ENCODE measurements around the gene NPSR1. TPM values are rescaled to one million over a fixed set of nuclear protein-coding genes. Genes with fewer than 3 reads are reported as not detected.

NPSR1 gene
- total RNA-seq, 2 experiments from 2014 or later, result not detected

DNA sequence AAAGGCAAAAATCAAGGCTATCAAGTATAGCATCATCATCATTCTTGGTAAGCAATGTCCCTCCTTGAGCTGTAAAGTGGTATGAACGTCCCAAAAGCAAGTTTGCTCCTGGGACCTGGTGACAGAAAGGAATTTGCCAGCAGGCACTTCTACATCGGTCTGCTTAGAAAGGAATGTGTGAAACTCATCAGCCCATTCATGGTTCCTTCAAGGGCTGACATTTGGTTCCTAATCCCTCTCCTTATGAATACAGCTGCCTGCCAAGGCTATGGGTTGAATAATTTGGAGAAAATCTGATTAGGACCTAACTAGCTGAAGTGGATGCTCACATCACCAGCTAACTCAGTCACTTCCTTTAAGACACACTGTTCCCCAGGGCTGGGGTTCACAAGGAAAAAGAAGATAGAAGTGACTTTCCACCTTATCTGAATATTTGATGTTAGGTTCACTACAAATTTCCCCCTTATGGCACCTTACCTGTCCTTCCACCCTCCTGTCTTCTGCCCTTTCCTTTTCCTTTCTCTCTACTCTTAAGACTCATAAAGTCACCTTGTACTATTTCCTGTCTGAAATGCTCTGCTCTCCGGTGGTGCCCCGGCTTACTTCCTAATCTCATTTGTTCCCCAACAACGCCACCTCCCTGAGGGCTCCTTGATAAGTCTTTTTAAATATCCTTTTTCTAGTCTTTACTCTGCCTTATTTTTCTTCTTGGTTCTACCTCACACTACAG is 187.1 kb downstream of the NPSR1 start:
- TF ChIP-seq EZH2phosphoT487 (IDR thresholded peaks at IDR 0.05; ENCODE audit: borderline replicate concordance, low read depth, low read length), result no peak
- TF ChIP-seq, protein P1, sequence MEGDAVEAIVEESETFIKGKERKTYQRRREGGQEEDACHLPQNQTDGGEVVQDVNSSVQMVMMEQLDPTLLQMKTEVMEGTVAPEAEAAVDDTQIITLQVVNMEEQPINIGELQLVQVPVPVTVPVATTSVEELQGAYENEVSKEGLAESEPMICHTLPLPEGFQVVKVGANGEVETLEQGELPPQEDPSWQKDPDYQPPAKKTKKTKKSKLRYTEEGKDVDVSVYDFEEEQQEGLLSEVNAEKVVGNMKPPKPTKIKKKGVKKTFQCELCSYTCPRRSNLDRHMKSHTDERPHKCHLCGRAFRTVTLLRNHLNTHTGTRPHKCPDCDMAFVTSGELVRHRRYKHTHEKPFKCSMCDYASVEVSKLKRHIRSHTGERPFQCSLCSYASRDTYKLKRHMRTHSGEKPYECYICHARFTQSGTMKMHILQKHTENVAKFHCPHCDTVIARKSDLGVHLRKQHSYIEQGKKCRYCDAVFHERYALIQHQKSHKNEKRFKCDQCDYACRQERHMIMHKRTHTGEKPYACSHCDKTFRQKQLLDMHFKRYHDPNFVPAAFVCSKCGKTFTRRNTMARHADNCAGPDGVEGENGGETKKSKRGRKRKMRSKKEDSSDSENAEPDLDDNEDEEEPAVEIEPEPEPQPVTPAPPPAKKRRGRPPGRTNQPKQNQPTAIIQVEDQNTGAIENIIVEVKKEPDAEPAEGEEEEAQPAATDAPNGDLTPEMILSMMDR (conservative IDR thresholded peaks at IDR 0.05; ENCODE audit: low read length), result no peak
- H3K9me2 ChIP-seq (ENCODE audit: insufficient read depth, low read length), result no peaks in the 10 kb centered on the region
- no peak overlapping the region for H2AFZ ChIP-seq (ENCODE audit: low read length)
- H3K4me2 ChIP-seq (ENCODE audit: low read length), result no peak overlapping the region
- CTCF ChIA-PET (ENCODE audit: unreplicated experiment), result no interaction called here
- BruUV-seq (replicated peaks), result no TSS peak
- no peak overlapping the region for H3K27ac ChIP-seq (ENCODE audit: low read depth, low read length, poor library complexity, severe bottlenecking)
- no peaks in the 10 kb centered on the region for H3K36me3 ChIP-seq (ENCODE audit: insufficient read depth, low read length)
- no peaks in the 10 kb centered on the region for H3K79me2 ChIP-seq (ENCODE audit: insufficient read depth, low read depth, low read length)
- H4K20me1 ChIP-seq (ENCODE audit: insufficient read depth, low read length), result no peaks in the 10 kb centered on the region
- no peak for DNase-seq (ENCODE audit: low spot score)
- POLR2A ChIA-PET, result no interaction called here
- no peaks in the 10 kb centered on the region for H3K4me1 ChIP-seq (ENCODE audit: insufficient read depth, low read length, poor library complexity, severe bottlenecking)
- H3K4me3 ChIP-seq (ENCODE audit: low read depth, low read length, poor library complexity, severe bottlenecking), result no peak overlapping the region
- intact Hi-C loops (cut with micrococcal nuclease; ENCODE audit: unreplicated experiment), result no loop called here
- no peaks in the 10 kb centered on the region for H3K9me3 ChIP-seq (ENCODE audit: low read length)

DNA sequence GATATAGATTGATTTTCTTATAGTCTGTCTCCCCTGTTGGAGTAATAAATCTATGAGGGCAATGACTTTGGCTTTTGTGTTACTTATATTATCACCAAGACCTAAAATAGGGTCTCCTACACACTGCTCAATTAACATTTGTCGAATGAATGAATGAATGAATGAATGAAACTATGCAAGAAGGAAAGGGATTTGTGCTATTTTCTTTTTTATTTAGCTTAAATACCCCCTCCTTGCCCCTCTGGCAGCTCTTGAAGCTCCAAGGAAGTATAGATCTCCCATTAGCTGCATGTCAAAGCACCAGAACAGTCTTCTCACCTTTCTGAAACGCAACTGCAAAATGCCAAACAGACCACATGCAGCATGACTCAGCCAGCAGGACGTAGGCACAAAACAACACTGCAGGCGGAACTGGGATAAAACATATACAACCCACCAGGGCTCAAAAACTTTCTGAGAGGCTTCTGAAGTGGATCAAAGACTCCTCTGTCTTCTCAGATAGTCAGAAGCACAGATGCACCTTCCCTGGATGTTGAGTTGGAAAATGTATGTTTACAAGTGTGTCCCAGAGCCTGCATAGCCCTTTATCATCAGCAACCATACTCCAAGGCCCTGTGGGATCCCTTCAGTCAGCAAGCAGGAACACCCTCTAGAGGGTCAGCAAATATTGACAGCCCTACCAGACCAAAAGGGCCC is 187.8 kb downstream of the NPSR1 start:
- Histone ChIP-seq H3K4me3 (ENCODE audit: low read depth, low read length, poor library complexity, severe bottlenecking) (no peak overlapping the region), H3K9me3 (ENCODE audit: low read length) (no peaks in the 10 kb centered on the region), H3K79me2 (ENCODE audit: insufficient read depth, low read depth, low read length) (no peaks in the 10 kb centered on the region), H3K36me3 (ENCODE audit: insufficient read depth, low read length) (no peaks in the 10 kb centered on the region), H3K4me1 (ENCODE audit: insufficient read depth, low read length, poor library complexity, severe bottlenecking) (no peaks in the 10 kb centered on the region), H3K27ac (ENCODE audit: low read depth, low read length, poor library complexity, severe bottlenecking) (no peak overlapping the region), H3K9me2 (ENCODE audit: insufficient read depth, low read length) (no peaks in the 10 kb centered on the region), H2AFZ (ENCODE audit: low read length) (no peak overlapping the region), H4K20me1 (ENCODE audit: insufficient read depth, low read length) (no peaks in the 10 kb centered on the region), H3K4me2 (ENCODE audit: low read length) (no peak overlapping the region)
- intact Hi-C loops (cut with micrococcal nuclease; ENCODE audit: unreplicated experiment), result no loop called here
- no TSS peak for BruUV-seq (replicated peaks)
- POLR2A ChIA-PET, result no interaction called here
- no peak for DNase-seq (ENCODE audit: low spot score)
- TF ChIP-seq EZH2phosphoT487 (IDR thresholded peaks at IDR 0.05; ENCODE audit: borderline replicate concordance, low read depth, low read length), result no peak
- TF ChIP-seq, protein P1 (conservative IDR thresholded peaks at IDR 0.05; ENCODE audit: low read length), result no peak
- CTCF ChIA-PET (ENCODE audit: unreplicated experiment), result no interaction called here

DNA sequence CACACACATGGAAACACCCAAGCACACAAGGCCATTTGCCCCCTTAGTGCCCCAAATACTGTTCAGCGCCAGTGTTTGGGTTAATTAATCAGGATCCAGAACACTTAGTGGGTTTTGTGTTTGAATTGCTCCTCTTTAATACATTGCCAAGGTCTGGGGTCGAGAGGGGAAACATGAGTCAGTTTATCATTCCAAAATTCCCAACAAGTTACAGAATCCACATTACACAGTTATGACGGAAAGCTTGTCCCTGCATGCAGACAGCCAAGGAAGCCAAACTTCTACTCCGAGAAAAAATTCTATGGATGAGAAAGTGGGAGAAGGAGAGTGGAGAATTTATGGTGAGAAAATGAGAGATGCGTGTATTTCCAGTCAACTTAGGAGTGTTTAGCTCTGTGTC is 189.0 kb downstream of the NPSR1 start:
- DNase-seq (ENCODE audit: low spot score), result no peak
- POLR2A ChIA-PET, result no interaction called here
- Histone ChIP-seq H3K4me1 (ENCODE audit: insufficient read depth, low read length, poor library complexity, severe bottlenecking) (no peaks in the 10 kb centered on the region), H3K9me3 (ENCODE audit: low read length) (no peaks in the 10 kb centered on the region), H4K20me1 (ENCODE audit: insufficient read depth, low read length) (no peaks in the 10 kb centered on the region), H3K79me2 (ENCODE audit: insufficient read depth, low read depth, low read length) (no peaks in the 10 kb centered on the region), H3K27ac (ENCODE audit: low read depth, low read length, poor library complexity, severe bottlenecking) (no peak overlapping the region), H3K4me3 (ENCODE audit: low read depth, low read length, poor library complexity, severe bottlenecking) (no peak overlapping the region), H3K36me3 (ENCODE audit: insufficient read depth, low read length) (no peaks in the 10 kb centered on the region), H2AFZ (ENCODE audit: low read length) (no peak overlapping the region), H3K9me2 (ENCODE audit: insufficient read depth, low read length) (no peaks in the 10 kb centered on the region), H3K4me2 (ENCODE audit: low read length) (no peak overlapping the region)
- intact Hi-C loops (cut with micrococcal nuclease; ENCODE audit: unreplicated experiment), result no loop called here
- CTCF ChIA-PET (ENCODE audit: unreplicated experiment), result no interaction called here
- TF ChIP-seq, protein P1 (conservative IDR thresholded peaks at IDR 0.05; ENCODE audit: low read length), result no peak
- TF ChIP-seq EZH2phosphoT487 (IDR thresholded peaks at IDR 0.05; ENCODE audit: borderline replicate concordance, low read depth, low read length), result no peak
- no TSS peak for BruUV-seq (replicated peaks)

All from OCI-LY7 (cell line).